HG02852 (cell line): ENCODE results near the gene EP400.
A peak's percentile ranks its signal among the peaks of the same experiment; 100 is the strongest.

Source experiments
- ATAC-seq: cut with Tn5 transposase; IDR thresholded peaks from one replicate; pipeline ENCODE4 v1.9.1; 2021; ENCODE audit warnings: mild to moderate bottlenecking, moderate library complexity; ENCODE audit not compliant: unreplicated experiment

EP400 gene

DNA sequence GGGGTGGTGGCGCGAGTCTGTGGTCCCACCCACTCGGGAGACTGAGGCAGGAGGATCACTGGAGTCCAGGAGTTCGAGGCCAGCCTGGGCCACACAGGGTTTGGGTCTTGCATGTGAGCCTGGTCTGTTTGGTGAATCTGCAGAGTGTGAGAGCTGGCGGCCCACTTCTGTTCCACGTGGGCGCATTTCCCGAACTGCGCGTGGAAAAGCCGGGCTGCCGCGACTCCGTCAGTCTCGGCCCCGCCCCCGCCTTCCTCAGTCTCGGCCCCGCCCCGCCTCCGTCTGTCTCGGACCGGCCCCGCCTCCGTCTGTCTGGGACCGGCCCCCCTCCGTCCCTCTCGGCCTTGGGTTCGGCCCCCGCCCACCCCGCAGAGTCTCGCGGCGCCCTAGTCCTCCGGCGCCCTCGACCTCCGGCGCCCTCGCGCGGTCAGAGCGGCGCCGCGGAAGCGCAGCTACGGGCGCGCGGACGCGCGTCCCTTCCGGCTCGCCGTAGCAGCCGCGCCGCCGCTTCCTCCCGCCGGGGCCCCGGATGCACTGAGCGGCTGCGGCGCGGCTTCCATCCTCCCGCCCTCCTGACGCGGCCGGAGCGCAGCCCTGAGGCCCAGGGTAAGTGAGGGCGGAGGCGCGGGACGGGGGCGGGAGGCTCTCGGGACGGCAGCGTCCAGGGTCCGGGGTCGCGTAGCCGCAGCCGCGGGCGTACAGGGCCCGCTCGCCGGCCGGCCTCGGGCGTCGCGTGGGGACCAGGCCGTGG, at the start of gene EP400:
TSS of gene EP400 (plus strand) at position 512 of the 751 bp plus-strand sequence. CDS start 10,678 bp downstream, outside the sequence.
- ATAC-seq: peak; percentile 88

GRCh38 chr12:131900397-131900796, 49.3 kb upstream of the EP400 start:
- ATAC-seq: no peak

- no peak for ATAC-seq
These were observed 48.1 kb upstream of the EP400 start for GRCh38 chr12:131901431-131902331.

GRCh38 chr12:131902332-131903241, 47.2 kb upstream of the EP400 start:
- no peak for ATAC-seq

GRCh38 chr12:131903270-131904255, 46.2 kb upstream of the EP400 start:
- no peak for ATAC-seq

DNA sequence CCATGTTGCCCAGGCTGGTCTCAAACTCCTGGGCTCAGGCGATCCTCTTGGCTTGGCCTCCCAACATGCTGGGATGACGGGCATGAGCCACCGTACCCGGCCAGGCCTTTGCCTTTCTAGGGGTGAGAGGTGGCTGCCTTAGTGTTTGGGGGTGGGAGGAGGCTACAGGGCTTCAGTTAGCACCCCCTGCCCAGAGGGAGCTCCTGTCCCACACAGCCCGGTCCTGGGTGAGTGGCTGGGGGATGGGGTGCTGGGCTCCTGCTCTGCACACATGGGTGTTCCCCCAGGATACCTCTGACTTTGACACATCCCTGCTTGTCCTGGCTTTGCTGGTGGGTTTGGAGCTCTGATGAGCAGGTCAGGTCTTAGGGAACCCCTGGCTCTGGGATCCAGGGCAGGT, 45.4 kb upstream of the EP400 start:
- no peak for ATAC-seq

GRCh38 chr12:131905081-131905629, 44.6 kb upstream of the EP400 start:
- no peak for ATAC-seq

GRCh38 chr12:131905630-131906091, 44.1 kb upstream of the EP400 start:
- no peak for ATAC-seq

DNA sequence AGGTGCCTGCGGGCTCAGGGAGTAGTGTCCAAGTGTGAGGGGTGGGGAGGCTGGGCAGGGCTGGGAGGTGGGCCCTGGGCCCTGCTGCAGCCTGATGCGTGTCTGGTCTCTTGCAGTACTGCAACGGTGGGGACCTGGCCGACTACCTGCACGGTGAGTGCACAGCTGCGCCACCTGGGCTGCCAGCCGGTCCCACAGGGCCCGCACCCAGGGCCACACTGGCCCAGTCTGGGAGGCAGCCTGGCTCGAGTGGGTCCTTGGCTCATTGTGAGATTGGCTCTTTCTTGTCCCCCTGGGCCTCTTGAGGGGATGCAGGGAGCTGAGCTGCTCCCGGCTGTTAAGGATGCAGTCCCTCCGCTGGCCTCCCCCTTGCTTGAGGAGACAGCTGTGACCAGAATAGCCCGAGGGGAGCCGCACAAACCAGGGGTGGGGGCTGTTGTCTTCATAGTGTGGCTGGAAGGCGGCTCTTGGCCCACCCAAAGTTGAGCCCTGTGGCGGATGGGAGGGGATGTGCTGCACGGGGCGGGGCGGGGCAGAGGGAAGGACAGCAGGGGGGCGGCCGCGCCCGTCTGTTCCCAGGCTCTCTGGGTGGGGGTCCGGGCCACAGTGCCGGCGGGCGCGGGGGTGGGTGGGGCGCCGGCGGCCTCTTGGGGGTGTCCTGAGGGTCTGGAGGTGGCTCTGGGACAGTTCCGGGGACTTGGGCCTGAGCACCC, 42.2 kb upstream of the EP400 start:
- no peak for ATAC-seq

GRCh38 chr12:131908092-131909080, 41.4 kb upstream of the EP400 start:
- no peak for ATAC-seq

- ATAC-seq: no peak
These were observed 40.5 kb upstream of the EP400 start for GRCh38 chr12:131909081-131909751.

- ATAC-seq: no peak
These were observed 40.0 kb upstream of the EP400 start for GRCh38 chr12:131909752-131910219.

GRCh38 chr12:131910302-131911027, 39.3 kb upstream of the EP400 start:
- no peak for ATAC-seq

DNA sequence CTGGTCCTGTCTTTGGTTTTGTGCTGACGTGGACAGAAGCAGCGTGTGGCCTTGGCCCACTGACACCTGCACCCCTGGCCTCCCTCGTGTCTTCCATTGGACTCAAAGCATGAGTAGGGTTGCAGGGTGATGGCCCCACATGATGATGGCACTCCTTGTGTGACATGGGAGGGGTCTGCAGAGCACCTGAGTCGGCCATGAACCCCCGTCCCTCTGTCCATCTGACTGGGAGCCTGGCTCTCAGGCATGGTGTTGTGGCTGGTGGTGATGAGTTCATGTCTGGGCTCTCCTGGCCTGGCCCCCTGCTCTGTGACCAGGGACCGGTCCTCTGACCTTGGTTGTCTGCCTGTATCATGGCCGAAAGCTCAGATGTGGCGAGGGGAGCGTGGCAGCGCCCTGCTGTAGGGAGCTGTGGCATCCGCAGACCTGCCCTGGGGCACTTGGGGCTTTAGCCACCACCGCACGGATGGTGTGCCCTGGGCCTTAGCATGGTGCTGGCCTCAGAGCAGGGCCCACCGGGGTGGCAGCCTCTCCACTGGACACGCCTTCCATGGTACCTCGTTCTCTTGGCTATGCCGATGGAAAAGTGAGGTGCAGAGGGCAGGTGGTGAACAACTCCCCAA, 38.6 kb upstream of the EP400 start:
- ATAC-seq: no peak

DNA sequence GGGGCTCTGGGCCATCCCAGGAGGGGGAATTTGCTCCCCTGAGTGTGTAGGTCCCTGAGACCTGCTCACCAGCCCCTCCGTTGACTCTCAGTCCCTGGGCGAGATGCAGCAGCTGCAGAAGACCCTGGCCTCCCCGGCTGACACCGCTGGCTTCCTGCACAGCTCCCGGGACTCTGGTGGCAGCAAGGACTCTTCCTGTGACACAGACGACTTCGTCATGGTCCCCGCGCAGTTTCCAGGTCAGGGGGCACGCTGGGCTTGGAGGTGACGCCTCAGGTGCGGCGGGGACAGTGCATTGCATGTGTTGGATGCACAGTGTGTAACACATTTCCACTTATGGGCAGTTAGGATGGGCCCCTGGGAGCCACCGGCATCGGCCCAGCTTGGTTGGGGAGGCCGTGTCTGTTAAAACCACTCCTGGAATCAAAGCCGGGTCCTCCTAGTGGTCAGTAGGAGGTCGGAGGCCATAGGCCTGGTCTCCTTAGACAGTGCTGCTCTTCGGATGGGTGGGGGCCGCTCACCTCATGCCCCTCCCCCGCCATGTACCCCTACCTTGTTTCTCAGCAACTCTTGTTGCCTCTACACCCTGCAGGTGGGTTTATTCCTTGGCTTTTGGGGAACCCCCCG, 37.8 kb upstream of the EP400 start:
- no peak for ATAC-seq
